HG02588 (cell line): ENCODE measurements around the gene DLAT.
"Not testable (repeated sequence)": the region's sequence is repeated elsewhere in the genome, so short reads cannot be mapped to it uniquely, and the experiment has no call there.

Experiments
- ATAC-seq: cut with Tn5 transposase; IDR thresholded peaks from one replicate; pipeline ENCODE4 v1.9.1; 2021; ENCODE audit warnings: mild to moderate bottlenecking, moderate library complexity; ENCODE audit not compliant: unreplicated experiment

The DLAT gene

DNA sequence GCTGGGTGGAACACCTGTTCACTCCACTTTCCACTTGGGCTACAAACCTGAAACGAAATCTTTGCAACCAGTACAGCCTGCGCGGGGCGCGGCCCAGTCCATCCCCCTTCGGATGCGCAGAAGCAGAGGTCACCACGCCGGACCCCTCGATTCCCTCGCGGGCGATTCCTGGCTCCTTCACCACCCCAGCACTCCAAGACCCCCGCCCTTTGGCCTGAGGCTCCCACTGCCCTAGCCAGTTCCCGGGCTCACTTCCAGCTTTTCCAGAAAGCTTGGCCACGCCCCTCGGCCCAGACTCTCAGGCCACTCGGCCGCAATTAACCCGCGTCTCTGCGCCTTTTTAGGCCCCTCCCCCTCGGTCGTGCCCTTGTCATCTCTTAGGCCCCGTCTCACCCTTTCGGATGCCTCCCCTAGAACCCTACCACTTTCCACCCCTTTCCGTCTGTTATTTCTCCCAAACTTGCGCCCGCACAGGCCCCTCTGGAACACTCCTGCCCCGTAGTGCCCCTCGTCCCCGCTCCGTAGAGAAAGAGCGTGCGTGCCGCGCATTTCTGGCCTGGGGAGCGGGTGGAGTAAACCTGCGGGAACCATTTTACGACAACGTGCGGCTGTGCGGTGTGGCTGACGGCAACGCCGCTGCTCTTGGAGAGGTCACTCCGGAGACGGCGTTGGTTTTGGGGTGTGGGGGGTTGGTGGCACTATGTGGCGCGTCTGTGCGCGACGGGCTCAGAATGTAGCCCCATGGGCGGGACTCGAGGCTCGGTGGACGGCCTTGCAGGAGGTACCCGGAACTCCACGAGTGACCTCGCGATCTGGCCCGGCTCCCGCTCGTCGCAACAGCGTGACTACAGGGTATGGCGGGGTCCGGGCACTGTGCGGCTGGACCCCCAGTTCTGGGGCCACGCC is at the start of gene DLAT:
TSS of gene DLAT (plus strand) at position 636 of the 906 bp plus-strand sequence. CDS start at position 701, 65 bp downstream.
- peak; percentile 78 for ATAC-seq

DNA sequence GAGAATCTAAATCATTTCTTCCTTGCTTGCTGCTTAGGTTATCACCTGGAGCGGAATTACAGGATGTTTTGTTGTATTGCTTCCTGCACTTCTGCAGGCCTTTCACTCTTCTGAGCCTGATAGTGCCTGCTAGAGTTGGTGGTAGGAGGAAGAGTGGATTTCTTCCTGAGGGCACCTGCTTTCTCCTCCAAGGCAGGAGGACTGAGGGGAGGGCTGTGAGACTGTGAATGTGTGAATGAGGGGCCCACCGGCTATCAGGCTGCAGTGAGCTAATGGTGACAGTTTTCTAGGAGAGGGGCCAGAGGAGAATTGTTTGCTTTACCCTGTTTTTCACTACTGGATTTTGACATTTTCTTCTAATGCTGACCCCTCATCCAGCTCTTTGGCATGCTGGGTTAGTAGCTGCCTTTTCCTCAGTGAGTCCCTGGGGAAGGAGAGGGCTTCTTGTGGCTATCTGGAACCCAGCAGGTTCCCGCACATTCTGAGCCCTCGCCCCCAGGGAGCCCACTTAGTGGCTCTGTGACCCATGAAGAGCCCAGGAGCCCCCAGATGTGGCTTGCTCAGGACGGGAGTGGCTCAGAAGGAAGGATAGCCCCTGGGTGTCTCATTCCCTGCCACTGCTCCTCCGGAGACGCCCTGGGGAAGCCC is 49.0 kb upstream of the DLAT start:
- no peak for ATAC-seq

DNA sequence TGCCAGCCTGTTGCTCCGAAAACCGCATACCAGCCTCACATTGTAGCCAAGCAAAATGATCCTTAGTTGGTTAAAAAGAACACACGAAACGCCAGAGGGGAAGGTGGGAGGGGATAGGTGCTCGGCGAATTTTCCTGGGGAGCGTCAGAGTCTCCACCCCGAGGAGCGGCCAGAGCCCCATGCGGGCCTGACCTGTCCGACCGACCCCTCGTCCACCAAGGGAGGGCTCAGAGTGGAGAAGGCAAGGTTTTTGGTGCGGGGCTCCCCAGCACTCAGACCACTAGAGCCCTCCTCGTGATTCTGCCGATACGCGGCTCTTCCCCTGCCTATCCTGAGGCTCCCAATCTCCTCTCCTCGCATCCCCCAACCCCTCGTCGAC is 48.5 kb upstream of the DLAT start:
- no peak for ATAC-seq

DNA sequence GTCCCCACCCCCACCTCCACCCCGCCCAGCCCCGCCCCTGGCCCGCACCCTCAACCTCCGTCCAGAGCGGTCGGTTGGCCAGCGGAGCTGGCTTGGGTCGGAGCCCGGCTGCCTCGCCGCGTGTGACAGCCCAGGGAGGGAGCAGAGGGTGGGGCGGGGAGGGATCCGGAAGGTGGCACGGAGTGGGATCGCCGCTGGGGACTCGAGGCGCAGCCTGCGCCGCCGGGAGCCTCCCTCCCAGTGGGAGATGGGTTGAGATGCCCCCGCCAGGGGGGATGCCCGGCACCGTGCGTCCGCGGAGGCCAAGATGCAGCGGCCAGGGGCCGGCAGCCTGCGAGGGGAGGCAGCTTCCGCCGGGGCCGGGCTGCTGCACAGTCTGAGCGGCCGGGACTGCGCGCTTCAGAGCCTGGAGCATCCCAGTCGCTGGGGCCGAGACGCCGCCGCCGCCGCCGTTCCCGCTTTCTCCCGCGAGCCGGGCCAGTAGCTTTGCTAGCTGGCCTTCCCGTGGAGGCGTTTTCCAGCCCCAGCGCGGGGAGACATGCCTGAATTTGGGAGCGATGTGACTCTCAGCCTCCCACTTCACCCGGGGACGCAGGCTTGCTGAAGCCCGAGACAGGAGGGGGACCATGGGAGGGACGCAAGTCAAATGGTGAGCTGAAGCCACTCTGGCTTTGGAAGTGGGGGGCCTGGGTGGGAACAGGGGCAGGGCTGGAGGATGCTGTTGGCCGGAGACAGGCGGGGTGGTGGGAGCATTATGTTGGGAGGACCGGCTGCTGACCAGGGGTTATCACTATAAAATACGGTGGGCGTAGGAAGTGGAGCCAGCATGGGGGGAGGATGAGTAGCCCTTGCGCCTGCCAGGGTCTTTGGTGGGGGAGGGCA is 47.8 kb upstream of the DLAT start:
- peak; percentile 45 for ATAC-seq

DNA sequence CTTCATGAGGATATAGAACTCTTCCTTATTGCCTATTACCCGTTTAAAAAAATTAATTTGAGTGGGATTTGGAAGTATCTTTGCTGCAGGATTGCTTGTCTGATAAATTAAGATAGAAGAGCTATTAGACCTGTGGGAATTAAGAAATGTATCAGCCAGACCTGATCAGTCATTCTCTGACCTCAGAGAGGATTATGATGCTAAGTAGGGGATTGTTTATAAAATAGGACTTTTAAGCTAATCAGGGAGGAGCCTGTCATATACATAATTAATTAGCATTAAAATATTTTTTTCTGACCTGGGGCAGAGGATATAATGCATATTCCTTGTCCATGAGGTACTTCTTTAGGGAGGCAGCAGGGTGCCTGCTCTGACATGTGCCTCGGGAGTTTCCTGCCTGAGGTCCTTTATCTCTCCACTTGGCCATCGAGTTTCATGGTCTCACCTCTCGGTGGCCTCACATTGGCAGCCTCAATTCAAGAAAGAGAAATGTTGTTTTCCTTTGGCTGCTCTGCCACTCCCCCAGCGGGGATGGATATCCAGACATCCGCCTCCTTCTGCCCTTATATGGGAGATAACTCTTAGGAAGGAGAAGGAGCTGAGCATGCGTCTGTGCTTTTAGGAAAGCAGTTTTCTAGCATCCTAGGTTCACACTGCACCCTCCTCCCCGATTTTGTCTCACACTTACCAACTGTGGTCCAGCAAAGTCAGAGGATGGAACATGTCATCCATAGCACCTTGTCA is 47.0 kb upstream of the DLAT start:
- no peak for ATAC-seq

DNA sequence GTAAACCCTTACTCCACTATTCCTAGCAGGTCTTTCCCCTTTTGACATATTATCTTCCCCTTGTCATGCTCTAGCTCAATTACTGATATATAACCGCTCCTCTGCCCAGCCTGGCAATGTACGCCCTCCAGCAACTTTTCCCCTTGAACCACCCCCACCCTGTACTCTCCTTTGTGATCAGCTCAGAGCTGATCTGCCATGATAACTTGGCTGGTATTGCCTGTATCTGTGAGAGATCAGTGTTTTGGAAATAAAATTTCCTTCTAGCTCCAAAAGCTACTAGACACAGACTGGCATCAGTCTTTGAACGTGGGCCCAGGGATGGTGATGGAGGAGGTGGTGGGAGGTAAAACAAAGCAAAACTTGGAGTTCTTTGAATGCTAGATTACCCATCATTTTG is 45.1 kb upstream of the DLAT start:
- ATAC-seq, result no peak

DNA sequence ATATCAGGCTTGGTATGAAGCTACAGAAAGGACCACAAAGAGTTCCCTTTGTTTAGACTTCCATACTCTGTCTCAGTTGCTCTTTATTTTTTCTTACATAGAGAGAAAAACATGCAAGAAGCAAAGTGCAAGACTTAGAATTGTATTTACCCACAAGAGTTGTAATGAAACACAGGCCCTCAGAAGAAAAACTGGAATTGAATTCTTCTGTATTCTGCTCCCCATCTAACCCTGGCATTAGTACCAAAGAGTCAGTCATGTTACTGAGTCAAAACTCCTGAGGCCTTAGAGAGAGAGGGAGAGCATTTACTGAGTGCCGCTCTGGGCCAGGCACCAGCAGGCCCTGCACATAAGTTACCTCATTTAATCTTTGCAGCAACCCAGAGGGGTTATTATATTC is 43.9 kb upstream of the DLAT start:
- ATAC-seq, result no peak

DNA sequence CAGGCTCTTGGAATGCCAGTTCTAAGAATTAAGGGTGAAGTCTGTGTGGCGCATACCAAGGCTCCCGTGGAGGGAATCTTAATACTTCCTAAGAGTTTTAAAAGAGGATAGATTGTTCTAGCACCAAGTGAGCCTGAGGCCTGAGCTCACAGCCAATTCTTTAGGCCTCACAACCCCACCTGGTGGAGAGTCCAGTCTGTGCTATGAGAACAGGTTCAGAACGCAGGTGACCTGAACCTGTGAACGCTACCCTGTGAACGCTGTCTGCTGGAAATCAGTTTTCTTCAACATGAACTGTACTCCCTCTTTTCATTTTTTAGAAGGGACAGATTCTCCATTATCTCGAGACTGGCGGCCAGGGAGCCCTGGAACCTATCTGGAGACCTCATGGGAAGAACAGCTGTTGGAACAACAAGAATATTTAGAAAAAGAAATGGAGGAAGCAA is 43.2 kb upstream of the DLAT start:
- no peak for ATAC-seq

DNA sequence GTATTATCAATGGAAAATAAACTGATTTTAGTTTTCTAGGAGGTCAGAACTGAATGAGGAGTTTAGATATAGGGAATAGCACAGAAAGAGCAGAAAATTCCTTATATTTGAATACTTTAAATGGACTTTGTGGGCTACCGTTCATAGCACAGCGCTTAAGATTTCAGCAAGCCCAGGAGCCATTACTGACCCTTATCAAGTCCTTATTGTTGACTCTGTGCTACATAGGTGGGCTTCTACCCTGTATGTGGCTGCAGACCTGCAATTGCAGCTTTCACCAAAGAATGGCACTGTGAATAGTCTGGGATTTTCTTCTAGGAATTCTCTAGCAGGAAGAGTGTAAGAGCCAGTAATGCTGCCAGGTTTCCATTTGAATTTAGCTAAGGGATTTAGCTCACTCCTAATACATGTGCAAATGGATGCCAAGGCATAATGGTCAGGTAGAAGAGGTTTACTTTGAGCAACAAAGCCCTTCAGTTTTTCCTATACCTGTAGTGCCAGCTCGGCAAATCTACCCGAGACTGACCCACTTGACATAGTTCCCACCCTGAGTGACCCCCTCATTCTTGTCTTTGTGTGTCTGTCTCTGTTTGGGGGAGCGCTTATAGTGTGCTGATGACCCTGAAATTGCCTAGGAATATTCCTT is 42.5 kb upstream of the DLAT start:
- ATAC-seq, result no peak

DNA sequence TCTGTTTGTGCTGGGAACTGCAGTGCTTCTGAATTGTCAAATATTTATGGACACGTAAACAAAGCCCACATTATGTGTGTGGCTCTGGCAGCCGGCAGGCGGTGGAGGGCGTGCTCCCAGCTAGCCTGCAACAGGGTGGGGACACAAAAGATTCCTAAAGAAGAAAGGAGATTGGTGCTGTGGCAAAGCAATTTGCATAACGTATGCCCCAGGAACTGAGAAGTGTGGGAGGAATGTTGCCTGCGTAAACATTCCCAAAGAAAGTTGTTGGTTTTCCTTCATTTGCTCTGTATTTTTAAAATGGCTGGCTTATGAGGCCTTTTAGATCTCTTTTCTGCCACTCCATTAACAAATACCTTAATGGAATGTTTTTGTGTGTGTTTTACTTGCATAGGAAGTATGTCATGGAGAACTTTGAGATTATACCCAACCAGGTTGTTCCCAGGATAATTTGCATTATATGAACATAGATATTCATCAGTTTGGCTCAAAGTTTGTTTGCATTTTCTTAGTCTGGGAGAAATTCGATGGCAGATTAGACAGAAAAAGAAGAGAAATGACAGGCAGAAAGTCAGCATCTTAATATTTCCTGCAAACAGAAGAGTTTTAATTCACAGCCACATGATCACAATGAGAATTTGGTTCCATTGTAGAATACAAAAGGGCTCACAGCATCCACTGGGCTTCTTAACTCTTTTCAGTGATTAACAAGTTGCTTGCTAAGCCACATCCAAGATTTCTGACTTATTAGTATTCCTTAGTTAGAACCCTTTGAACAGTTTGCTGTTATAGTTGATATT is 41.8 kb upstream of the DLAT start:
- ATAC-seq, result no peak

DNA sequence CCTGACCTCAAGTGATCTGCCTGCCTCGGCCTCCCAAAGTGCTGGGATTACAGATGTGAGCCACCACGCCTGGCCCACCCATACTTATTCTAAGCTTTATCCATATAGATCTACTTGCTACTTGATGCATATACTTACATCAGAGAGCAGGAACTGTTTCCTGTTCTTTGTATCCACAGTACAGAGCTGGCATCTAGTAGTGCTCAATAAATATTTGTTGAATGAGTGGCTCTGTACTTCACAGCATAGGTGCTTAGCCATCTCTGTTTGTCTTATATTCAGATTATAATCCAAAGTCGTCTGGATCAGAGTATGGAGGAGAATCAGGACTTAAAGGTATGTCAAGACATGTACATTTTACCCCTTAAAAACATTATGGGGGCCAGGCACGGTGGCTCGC is 38.6 kb upstream of the DLAT start:
- no peak for ATAC-seq

DNA sequence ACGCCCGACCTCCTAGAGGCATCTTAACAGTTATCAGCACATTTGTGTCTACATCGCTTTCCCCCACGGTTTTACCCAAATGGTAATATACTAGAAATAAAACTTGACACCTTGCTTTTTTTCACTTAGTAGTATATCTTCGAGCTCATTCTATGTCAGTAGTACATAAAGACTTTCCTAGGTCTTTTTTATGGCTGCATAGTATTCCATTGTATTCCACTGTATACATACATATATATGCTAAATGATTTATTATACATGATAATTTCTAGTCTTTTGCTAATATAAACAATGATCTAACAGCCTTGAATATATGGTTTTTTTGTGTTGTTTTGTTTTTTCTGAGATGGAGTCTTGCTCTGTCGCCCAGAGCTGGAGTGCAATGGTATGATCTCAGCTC is 34.8 kb upstream of the DLAT start:
- ATAC-seq, result no peak

DNA sequence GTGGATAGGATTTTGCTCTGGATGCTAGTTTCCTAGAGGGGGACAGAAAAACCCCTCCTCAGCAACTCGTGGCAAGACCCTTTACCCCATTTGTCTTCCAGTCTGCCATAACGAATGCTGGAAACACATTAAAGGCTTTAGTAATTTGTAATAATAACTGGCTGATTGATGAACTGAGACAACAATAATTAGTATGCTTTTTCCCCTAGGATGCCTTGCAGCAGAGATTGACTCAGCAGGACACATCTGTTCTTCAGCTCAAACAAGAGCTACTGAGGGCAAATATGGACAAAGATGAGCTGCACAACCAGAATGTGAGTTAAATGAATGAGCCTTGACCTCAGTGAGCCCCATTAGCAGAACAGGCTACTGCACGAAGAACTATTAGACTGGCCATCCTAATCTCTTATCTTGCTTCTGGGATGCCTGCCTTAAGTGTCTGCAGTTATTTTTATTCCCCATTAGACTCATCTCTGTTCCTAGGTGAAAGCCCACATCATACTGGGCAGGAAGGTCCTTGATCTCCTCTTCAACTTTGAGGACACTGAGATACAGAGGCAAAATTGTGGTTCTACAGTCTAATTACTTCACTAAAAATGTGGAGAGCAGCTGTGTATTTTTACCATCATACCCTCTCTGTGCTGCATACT is 32.9 kb upstream of the DLAT start:
- ATAC-seq, result no peak

DNA sequence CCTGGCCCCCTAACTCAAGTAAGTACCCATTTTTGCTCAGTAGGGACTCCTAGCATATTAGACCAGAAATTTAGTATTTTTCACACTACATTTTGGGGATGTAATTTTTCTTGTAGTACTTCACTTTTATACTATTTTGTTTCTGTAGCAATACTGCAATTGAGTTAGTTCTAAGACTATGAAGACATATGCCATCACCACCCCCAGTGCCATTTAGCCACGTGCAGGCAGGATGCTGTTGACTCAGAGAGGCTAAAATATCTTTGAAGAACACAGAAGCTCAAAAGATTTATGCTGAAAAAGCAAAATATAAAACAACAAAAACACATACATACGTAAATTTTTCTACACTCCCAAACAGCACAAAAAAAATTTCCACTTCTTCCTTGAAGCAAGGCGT is 29.1 kb upstream of the DLAT start:
- ATAC-seq, result no peak

DNA sequence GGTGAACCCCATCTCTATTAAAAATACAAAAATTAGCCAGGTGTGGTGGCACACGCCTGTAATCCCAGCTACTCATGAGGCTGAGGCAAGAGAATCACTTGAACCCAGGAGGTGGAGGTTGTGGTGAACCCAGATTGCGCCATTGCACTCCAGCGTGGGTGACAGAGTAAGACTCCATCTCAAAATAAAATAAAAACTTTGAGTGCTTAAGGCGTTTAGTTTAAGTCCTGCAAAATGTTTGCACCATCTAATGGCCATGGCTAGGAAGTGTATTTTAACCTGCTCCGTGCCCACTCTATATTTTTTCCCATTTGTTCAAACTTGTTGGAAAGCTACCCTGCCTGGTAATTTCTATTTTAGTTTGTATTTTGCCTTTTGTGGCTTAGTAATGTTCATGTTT is 28.5 kb upstream of the DLAT start:
- not testable (repeated sequence) for ATAC-seq

DNA sequence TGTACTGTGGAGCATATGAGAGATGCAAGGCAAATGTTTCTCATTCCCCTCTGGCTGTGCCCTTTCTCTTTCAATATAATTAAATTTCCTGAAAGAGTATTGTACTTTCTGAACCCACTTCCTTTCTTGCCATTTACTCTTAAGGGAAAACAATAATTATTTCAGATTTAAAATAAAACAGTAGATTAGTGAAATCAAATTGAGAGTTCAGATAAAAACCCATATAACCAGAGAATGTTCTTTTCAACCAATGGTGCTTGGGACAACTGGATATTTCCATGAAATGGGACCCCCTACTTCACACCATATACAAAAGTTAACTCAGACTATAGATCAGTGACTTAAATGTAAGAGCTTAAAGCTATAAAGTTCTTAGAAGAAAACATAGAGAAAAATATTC is 26.1 kb upstream of the DLAT start:
- no peak for ATAC-seq

DNA sequence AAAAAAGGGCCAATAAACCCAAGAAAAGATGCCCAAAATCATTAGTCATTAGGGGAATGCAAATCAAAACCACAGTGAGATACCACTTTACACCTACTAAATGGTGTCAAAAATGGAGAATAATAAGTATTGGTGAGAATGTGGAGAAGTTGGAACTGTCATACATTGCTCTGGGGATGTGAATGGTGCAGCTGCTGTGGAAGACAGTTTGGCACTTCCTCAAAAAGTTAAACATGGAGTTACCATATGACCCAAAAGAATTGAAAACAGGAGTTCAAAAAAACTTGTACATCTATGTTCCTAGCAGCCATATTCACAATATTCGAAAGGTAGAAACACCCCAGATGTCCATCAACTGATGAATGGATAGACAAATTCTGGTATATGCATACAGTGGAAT is 24.5 kb upstream of the DLAT start:
- ATAC-seq, result no peak

DNA sequence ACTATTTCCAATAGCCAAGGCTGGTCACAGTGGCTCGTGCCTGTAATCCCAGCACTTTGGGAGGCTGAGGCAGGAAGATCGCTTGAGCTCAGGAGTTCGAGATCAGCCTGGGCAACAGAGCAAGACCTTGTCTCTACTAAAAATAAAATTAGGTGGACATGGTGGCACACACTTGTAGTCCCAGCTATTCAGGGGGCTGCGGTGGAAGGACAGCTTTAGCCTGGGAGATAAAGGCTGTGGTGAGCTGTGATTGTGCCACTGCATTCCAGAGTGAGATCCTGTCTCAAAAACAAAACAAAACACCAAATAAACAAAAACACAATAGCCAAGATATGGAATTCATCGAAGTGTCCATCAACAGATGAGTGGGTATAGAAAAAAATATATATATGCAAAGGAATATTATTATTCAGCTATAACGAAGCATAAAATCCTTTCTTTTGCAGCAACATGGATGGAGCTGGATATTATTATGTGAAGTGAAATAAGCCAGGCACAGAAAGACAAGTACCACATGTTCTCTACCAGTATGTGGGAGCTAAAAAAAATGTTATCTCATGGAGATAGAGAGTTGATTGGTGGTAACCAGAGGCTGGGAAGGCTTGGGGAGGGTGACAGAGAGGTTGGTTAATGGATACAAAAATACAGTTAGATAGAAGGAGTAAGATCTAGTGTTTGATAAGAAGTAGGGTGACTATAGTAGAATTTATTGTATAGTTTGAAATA is 22.6 kb upstream of the DLAT start:
- no peak for ATAC-seq
